Progenitor cell of endocrine pancreas (in vitro differentiated cells): ENCODE measurements around the gene FARS2. TPM values are rescaled to one million over a fixed set of nuclear protein-coding genes. Genes with fewer than 3 reads are reported as not detected.

Experiments used
- DNase-seq: peaks from one replicate; pipeline ENCODE4 v3.0.0; 2021; ENCODE audit warnings: low spot score; ENCODE audit not compliant: unreplicated experiment
- H3K27ac Mint-ChIP-seq: 2 replicates; pipeline ENCODE4 v1.8.0; 2021; ENCODE audit warnings: mild to moderate bottlenecking, moderate library complexity, mixed read lengths
- H3K27me3 Mint-ChIP-seq: 2 replicates; pipeline ENCODE4 v1.8.0; 2021; ENCODE audit warnings: mixed read lengths
- H3K36me3 Mint-ChIP-seq: 2 replicates; pipeline ENCODE4 v1.8.0; 2022; ENCODE audit warnings: mixed read lengths; ENCODE audit not compliant: insufficient read depth
- H3K4me1 Mint-ChIP-seq: 2 replicates; pipeline ENCODE4 v1.8.0; 2021; ENCODE audit warnings: low read depth, mixed read lengths
- H3K4me3 Mint-ChIP-seq: 2 replicates; pipeline ENCODE4 v1.8.0; 2021; ENCODE audit warnings: low read depth, mild to moderate bottlenecking, moderate library complexity, mixed read lengths
- H3K9me3 Mint-ChIP-seq: 2 replicates; pipeline ENCODE4 v1.8.0; 2021; ENCODE audit warnings: low read depth, mixed read lengths
- CTCF ChIP-seq: fragments of 200-600 bp; sonication (generic); IDR thresholded peaks from one replicate; pipeline ENCODE4 v1.5.0; 2021; ENCODE audit warnings: antibody characterized with exemption, mild to moderate bottlenecking; ENCODE audit not compliant: unreplicated experiment
- total RNA-seq: library from RNA; stranded (reverse); gene quantifications from 2 replicates; pipeline ENCODE4 v1.2.1, GENCODE V29; 2021

Gene FARS2
- total RNA-seq, 1 donor from 2014 or later: 20.8 TPM

- DNase-seq: no peak
- Mint-ChIP-seq H3K27ac (no peak overlapping the region), H3K4me3 (no peak overlapping the region), H3K27me3 (peaks cover 77% of the 10 kb centered on the region), H3K9me3 (no peaks in the 10 kb centered on the region), H3K36me3 (no peaks in the 10 kb centered on the region), H3K4me1 (peaks cover 17% of the 10 kb centered on the region)
- no peak for TF ChIP-seq CTCF
Observed at GRCh38 chr6:5294392-5295211, 33.3 kb downstream of the FARS2 start.

DNA sequence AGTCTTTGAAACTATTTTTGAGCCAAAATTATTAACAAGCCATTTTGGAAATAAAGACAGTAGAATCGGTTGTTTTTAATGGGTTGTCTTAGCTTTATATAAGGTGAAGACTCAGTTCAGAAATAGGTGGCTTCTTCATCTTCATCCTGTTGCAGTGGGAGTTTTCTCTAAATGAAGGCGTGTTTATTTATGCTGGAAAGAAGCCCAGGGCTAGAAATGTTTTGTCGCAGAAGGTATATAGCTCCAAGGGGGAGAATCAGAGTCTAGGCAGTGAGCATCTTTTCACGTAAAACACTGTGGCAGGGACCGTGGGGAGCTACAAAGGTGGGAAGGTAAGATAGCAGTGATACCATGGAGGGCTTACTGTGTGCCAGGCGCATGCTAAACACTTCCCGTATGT is 34.3 kb downstream of the FARS2 start:
- Mint-ChIP-seq H3K4me1 (peaks cover 17% of the 10 kb centered on the region), H3K9me3 (no peaks in the 10 kb centered on the region), H3K4me3 (no peak overlapping the region), H3K27me3 (peaks cover 76% of the 10 kb centered on the region), H3K36me3 (no peaks in the 10 kb centered on the region), H3K27ac (no peak overlapping the region)
- DNase-seq: no peak
- TF ChIP-seq CTCF: no peak

GRCh38 chr6:5300206-5300764 is 39.0 kb downstream of the FARS2 start:
- no peaks in the 10 kb centered on the region for H3K36me3 Mint-ChIP-seq
- peaks cover 69% of the 10 kb centered on the region for H3K27me3 Mint-ChIP-seq
- TF ChIP-seq CTCF: no peak
- peaks cover 2% of the 10 kb centered on the region for H3K4me1 Mint-ChIP-seq
- no peak for DNase-seq
- H3K27ac Mint-ChIP-seq: no peak overlapping the region
- no peak overlapping the region for H3K4me3 Mint-ChIP-seq
- no peaks in the 10 kb centered on the region for H3K9me3 Mint-ChIP-seq

DNA sequence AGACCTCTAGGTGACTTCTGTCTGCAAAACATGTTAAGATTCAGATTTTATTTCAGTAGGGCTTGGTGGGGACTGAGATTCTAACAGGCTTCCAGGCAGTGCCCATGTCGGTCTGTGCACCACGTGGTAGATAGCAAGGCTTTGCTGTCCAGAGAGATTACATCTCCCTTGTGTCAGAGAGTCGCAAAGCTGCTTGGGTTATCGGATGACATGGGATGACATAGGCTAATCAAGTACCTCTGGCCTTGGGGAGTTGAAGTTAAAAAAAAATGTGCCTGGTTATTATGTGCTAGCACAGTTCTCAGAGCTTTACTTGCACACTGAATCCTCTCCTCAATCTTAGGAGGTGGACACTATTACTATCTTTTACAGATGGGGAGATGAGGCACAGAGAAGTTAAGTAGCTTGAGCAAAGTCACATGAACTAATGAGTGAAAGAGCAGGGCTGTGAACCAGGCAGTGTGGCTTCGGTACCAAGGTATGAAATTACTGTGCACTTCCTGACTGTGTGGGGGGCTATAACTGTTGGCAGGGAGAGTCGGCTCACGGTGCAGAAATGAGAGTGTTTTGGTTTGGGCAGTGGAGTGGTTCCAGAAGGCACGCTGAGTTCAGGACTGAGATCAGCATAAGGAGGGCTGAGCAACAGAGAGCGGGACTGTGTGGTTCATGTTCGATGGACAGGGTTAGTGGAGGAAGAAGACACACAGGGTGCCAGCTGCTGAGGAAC is 41.1 kb downstream of the FARS2 start:
- Mint-ChIP-seq H3K9me3 (no peaks in the 10 kb centered on the region), H3K27ac (no peak overlapping the region), H3K27me3 (peaks cover 56% of the 10 kb centered on the region), H3K4me3 (no peak overlapping the region), H3K4me1 (peaks cover 4% of the 10 kb centered on the region), H3K36me3 (no peaks in the 10 kb centered on the region)
- no peak for TF ChIP-seq CTCF
- no peak for DNase-seq

GRCh38 chr6:5302995-5303622 is 41.8 kb downstream of the FARS2 start:
- peak; percentile 22 for DNase-seq
- H3K36me3 Mint-ChIP-seq: no peaks in the 10 kb centered on the region
- H3K27ac Mint-ChIP-seq: peak overlapping the region; percentile 29
- peaks cover 50% of the 10 kb centered on the region for H3K27me3 Mint-ChIP-seq
- peak; percentile 67 for TF ChIP-seq CTCF
- H3K4me3 Mint-ChIP-seq: no peak overlapping the region
- peaks cover 4% of the 10 kb centered on the region for H3K4me1 Mint-ChIP-seq
- H3K9me3 Mint-ChIP-seq: no peaks in the 10 kb centered on the region
